DLD1 (cell line): ENCODE measurements around the gene APOL2.
"Not testable (repeated sequence)": the region's sequence is repeated elsewhere in the genome, so short reads cannot be mapped to it uniquely, and the experiment has no call there.

Experiments used
- in situ Hi-C: cut with HindIII; loops from 2 replicates; pipeline ENCODE4 v1.10.0; 2017; ENCODE audit warnings: low sequenced_read_pairs

APOL2 gene

DNA sequence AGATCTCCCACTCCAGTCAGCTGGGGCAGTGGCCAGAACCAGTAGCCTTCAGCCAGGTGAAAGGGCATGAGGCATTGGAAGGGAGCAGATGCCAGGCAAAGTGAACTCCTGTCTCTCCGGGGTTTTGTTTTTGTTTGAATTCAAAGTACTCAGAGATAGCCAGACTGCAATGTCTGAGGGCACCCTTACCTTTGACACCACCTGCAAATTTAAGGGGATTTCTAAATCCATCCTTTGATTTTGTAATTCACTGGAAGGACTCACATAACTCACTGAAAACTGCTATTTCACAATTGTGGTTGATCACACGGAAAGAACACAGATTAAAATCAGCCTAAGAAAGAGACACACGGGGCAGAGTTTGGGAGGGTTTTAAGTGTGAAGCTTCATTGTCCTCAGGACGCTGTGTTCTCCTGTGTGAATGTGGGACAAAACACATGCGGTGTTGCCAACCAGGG lies 23.9 kb upstream of the APOL2 start:
- in situ Hi-C loops = not testable (repeated sequence)

DNA sequence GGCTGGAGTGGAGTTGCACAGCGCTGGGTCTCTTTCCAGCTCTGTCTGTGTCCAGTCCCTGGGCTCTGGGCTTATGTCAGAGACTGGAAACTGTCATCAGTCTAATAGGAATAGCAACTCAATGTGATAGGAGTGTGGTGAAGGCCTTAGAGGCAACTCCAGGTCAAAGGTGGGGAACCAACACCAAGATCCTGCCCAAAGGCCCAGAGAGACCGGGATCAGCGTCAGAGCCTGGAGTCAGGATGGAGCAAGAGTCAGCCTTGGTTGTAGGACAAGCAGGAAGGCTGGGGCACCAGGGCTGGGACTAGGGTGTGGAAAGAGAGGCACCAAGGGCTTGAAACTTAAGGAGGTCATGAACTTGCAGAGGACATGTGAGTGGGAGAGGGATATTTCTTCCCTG lies 23.0 kb upstream of the APOL2 start:
- in situ Hi-C loops = not testable (repeated sequence)

DNA sequence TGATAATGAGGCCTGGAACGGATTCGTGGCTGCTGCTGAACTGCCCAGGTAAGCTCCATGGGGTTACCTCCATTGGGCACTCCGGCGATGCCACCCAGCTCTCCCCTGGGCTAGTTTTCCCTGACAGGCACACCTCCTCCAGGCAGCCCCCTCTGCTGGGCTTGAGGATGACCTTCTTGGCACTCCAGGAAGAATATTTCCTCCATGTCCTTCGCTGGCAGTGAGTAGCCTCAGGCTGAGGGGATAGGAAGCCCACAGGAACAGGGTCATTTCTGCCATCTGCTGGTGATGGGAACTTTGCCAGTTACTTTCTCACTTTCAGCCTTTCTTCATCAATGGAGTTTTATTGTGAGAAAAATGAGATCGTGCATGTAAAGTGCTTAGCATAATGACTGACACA lies 22.3 kb upstream of the APOL2 start:
- in situ Hi-C loops = not testable (repeated sequence)

DNA sequence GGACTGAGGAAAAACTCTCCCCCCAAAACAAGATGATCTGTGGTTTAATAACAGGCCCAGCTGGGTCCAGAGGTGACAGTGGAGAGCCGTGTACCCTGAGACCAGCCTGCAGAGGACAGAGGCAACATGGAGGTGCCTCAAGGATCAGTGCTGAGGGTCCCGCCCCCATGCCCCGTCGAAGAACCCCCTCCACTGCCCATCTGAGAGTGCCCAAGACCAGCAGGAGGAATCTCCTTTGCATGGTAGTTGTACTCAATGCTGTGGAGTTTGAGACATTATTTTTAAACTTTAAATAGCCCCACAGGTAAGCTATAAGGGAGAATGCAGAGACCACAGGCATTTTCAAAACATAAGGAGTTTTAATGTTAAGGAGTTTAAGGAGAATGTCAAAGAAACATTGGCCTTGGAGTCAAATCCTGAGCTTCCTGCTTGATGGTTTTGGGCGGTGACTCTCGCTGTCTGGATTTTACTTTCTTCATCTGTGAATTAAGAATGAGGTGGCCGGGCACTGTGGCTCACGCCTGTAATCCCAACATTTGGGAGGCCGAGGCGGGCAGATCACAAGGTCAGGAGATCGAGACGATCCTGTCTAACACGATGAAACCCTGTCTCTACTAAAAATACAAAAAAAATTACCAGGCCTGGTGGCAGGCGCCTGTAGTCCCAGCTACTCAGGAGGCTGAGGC lies 20.4 kb upstream of the APOL2 start:
- in situ Hi-C loops = no loop called here

DNA sequence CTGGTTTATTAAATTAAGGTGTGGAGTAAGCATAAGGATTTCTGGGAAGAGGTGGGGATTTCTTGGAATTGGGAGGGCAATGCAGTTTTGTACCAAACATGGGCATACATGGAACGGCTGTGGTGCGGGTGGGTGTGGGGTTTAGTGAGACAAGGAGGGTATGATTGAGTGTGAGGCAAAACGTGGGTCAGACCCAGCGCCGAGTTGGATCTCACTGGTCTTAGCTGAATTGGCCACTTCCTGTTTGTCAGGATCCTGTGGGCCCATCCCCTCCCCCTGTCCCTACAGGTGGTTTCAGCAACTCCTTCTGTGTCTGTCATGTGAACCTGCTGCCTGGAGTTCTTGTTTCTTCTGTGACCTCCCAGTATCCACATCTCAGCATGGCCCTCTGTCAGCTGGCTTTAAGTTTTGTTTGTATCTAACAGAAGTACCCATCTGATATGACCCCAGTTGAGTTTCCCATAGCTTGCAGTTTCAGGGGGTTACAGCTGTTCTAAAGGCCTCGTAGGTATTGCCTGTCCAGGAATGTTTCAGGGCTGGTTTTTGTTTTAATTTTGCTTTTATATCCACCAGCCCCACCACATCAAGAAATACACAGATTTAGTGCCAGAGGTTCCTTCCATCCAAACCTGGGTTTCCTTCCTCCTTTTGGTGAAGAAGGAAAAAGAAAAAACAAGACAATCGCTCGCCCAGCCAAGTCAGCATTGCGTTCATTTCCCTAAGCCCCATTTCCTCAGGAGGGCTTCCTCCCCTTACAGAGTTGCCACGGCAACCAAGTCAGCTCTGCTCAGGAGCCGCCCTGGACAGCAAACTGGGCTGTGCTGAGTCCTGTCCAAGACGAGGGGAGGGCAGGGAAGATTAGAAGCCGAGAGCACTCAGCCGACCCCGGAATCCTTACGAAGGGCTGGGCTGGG lies 19.6 kb upstream of the APOL2 start:
- in situ Hi-C loops = no loop called here

DNA sequence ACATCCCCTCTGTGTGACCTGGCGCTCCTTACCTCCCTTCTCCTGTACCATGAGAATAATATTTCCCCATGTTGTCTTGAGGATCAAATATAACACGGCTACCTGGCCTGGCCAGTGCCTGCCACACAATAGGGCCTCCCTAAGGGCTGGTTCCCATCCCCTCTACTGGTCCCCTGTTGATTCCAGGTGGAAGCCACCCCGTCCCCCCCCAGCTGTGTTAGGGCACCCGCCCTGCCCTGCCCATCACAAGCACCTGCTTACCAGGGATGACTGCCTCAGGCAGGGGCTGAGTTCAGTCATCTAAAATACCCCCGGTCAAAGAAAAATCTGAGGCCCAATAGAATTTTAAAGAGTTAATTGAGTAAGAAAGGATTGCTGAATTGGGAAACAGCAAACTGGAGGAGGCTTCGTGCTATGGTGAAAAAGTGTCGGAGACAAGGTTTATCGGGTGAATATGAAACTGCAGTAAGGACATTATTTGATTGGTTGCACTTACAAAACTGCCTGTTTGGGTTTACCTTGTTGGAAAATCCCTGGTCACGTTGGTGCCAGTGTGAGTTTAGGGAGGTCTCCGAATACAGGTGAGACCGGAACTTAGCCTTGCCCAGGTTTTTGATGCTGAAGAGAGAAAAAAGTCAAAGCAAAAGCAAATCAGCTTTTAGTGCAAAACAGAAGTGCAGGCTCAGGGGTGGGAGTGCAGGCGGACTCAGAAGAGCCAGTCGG lies 18.8 kb upstream of the APOL2 start:
- in situ Hi-C loops = no loop called here

DNA sequence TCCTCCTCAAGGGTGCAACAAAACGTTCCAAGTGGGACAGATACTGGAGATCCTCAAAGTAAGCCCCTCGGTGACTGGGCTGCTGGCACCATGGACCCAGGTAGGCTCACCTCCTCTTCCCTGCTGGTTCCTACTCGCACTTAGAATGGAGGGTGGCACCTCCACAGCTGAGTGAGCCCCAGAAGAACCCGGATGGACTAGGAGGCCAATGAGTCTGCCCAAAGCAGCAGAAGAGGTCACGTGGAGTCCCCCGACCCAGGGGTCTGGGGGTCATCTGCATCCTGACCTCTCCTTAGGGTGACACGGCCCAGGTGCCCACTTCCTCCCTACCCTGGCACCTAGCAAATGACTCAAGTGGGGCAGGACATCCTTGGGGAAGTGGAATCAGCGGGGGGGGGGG lies 18.0 kb upstream of the APOL2 start:
- in situ Hi-C loops = no loop called here

DNA sequence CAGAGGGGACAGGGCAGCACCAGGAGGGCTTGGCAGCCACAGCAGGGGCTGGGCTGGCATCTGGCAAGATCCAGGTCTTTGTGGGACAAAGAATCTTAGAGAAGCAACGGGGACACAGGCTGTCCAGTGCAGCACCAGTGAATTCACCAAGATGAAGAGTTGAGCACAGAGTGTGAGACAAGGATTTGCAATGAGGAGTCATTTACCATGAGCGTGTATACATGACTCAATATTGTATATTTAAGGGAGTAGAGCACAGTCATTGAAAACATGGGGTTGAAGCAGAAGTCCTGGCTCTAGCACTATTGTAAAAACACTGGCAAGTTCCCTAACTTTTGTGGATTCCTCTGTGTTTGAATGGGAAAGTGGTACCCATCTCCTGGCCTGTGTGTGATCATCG lies 17.2 kb upstream of the APOL2 start:
- in situ Hi-C loops = no loop called here

DNA sequence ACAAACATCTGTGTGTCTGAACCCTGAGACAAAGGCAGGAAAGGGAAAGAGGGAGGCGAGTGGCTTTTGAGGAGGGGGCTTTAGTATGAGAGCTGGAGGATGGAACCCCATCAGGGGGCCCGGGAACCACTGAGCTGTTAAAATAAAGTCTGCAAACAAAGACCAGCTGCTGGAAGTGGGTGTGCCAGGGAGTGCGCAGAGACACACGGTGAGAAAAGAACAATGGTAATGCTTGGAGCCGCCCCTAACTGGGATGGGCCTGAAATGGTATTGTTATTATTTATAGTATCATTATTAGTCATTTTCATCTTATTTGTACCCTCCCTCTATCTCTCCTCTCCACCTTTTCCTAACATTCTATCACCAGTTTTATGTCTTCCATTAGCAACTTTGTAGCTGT lies 16.2 kb upstream of the APOL2 start:
- in situ Hi-C loops = not testable (repeated sequence)

DNA sequence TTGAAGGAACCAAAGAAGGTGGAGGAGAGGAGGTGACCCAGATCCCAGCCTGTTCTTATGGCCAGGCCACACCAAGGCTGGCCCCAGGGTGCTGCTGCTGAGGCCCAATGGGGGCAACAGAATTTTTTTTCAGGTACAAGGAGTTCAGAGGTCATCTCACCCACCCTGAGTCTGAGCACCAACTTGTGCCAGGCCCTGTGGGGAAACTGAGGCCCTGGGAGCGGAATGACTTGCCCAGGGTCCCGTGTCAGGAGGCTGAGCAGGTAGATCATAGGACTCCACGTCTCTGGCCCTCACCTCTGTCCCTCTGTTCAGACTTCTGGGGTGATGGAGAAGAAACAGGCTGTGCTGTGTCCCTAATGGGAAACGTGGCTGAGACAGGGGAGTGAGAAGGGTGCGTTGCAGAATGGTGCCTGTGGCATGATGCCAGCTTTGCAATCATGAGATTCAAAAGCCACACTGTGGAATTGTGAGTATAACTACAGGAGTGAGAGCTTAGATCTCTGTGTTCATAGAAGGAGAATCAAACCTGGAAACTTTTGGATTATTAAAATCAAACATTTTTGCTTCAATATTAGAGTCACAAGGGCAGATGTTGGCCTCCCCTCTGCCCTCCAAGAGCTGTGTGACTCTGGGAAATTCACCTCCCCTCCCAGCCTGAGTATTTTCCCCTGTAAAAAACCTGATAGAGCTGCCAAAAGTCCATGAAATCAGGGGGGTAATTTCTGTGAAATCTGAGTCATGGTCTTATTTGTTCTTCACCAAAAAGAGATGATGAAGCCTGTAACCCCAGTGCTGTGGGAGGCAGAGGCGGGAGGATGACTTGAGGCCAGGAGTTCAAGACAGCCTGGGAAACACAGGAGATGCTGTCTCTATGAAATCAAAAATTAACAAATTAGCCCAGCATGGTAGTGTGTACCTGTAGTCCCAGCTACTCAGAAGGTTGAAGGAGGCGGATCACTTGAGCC lies 14.5 kb upstream of the APOL2 start:
- in situ Hi-C loops = no loop called here

DNA sequence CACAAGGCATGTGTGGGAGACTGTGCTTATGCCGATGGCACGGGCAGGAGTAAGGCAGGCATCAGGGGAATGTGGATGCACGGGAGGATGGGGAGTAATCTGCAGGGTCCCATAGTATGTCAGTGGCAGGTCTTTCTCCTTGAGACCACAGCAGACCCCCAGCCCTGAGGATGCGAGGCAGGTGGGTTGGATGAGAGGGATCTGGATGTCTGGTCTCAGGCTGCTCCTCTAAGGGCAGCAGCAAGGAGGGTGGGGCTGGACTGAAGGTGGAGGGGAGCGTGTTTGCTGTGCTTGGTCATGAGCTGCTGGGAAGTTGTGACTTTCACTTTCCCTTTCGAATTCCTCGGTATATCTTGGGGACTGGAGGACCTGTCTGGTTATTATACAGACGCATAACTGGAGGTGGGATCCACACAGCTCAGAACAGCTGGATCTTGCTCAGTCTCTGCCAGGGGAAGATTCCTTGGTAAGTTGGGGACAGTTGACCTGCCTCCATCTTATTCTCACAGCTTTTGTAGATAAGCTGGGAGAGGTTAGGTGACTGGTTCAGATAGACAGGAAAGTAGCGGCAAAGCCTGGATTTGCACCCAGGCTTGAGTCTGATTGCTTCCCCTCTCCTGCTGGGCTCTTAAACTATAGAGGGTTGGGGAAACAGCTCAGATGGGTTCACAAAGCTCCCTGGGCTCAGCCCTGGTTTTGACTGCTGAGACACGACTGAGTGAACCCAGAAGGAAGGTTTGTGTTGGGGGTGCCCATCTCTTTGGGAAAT lies 13.6 kb upstream of the APOL2 start, which contains the start of gene APOL1:
Gene APOL1, plus strand, starts transcription at position 380 of the 769 bp plus-strand sequence. CDS start 1,823 bp downstream, outside the sequence.
- in situ Hi-C loops = no loop called here

DNA sequence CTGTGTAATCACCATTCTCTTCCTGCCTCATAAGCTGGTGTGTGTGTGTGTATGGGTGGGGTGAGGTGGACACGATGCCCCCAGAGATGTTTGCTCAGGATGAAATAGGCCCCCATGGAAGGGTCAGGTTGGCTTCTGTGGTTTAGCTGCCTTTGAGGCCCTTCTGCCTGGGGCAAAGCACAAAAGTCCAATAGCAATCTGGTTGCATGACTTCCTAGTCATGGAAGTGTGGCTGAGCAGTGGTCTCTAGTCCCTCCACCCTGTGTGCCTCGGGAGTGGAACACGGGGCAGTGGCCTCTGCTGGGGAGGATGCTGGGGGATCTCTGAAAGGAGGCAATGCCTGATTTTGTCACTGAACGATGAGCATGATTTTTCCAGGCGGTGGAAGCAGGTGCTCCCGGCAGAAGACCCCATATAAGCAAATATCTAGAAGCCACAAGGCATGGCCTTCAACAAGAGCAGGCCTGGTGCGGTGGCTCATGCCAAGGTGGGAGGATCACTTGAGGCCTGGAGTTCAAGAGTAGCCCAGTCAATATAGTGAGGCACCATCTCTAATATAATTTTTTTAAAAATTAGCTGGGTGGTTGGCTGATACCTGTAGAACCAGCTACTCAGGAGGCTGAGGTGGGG lies 12.8 kb upstream of the APOL2 start:
- in situ Hi-C loops = not testable (repeated sequence)

DNA sequence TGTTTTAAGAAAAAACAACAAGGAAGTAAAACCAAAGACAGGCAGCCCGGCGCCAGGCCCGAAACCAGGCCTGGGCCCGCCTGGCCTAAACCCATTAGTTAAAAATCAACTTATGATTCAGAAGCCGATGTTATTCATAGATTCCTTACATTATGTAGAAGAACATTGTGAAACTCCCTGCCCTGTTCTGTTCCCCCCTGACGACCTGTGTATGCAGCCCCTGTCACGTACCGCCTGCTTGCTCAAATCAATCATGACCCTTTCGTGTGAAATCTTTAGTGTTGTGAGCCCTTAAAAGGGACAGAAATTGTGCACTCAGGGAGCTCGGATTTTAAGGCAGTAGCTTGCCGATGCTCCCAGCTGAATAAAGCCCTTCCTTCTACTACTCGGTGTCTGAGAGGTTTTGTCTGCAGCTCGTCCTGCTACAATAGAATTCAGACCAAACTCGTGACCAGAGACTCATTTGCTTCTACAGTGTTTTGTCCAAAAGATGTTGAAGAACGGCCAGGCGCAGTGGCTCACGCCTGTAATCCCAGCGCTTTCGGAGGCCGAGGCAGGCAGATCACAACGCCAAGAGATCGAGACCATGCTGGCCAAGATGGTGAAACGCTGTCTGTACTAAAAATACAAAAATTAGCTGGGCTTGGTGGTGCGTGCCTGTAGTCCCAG lies 11.1 kb upstream of the APOL2 start:
- in situ Hi-C loops = not testable (repeated sequence)

DNA sequence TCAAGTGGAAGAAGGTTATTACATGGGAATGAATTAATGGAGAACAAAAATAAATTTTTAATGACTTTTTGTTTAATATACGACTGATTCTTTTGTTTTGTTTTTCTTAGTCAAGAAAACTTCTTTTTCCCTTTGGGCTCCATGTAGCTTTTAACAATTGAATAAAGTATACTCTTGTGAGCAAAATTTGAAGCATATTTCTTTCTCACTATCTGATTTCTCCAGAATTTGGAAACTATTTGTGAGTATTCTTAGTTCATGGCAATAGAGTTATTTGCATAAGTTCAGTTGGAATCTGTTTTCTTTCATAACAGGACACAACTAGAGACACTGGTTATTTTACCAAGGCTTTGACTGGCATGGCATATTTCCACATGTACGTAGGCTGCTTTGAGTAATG lies 9.8 kb upstream of the APOL2 start:
- in situ Hi-C loops = no loop called here

DNA sequence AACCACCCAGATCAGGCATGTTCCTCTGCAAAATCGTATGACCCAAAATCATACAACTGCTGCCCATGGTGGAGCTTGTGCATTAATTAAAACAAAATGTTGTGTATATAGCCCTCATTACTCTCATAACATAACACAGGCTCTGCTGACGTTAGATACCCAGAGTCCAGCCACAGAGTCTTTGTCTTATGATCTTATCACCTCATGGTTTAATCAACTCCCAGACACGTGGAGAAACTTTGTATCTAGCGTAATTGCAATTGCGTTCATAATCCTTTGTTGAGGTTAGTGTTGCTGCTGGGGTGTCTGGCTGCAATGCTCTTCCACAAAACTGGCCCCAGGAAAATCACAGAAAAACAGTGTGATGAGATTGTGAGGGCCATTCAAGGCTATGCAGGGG lies 8.6 kb upstream of the APOL2 start:
- in situ Hi-C loops = no loop called here

DNA sequence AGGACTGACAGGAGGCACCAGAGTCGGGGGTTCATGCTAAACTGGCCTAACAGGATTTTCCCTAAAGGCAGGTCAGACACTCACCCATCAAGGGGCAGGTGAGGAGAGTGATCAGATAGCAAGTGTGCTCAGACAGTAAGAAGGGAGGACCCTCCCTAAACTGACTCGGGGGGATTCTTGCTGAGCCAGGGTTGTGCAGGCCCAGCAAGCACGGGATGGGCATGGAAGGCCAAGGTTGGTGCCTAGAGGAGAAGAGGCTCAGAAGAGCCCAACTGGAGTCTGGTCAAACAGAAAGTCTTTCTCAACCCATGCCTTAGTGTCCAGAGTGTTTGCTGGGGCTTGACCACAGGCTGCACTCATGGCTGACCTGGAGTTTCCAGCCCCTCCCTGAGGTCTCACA lies 7.4 kb upstream of the APOL2 start:
- in situ Hi-C loops = no loop called here

DNA sequence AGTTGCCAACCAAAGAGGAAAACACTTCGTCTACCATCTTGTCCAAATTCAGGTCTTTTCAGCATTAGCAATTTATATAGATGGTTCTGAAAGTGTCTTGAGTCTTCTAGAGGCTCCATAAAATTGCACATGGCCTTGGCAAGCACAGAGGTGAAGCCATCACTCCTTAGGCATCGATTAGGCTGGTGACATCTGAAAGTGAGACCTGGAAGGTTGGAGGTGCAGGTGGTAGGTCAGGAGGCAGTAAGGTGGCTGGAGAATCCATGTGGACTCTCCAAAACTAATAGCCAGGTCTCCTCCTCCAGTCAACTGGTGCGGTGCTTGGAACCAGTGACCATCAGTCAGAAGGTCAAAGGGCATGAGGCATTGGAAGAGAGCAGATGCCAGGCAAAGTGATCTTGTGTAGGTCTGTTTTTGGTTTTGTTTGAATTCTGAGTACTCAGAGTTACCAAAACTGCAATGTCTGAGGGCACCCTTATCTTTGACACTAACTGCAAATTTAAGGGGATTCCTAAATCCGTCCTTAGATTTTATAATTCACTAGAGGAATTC lies 6.6 kb upstream of the APOL2 start:
- in situ Hi-C loops = no loop called here
